Spleen (tissue), 7 donors: ENCODE measurements around the gene CLCN6.

Source experiments
- CTCF ChIP-seq, 11 experiments: fragments of 200-600 bp in 7 of 11; fragments of 450-650 bp in 4 of 11; sonication (generic) in 4 of 11; IDR thresholded peaks in 8 of 11; conservative IDR thresholded peaks in 3 of 11; 1 replicate in 7 of 11; 2 replicates in 4 of 11; pipeline versions ENCODE4 v1.4.0 to v1.8.0; 2016 to 2021; ENCODE audit warnings: antibody characterized with exemption in 11 of 11, inconsistent platforms in 4 of 11, mild to moderate bottlenecking in 1 of 11
- POLR2A ChIP-seq, 3 donors: fragments of 450-650 bp; IDR thresholded peaks; one replicate each; pipeline ENCODE4 v1.5.1; 2017; ENCODE audit warnings: antibody characterized with exemption in 3 of 3, mild to moderate bottlenecking in 1 of 3
- POLR2AphosphoS5 ChIP-seq, 3 donors: sonication (generic); formaldehyde crosslinking; IDR thresholded peaks; one replicate each; pipeline ENCODE4 v1.5.1; 2017; ENCODE audit warnings: antibody characterized with exemption in 3 of 3
- donor health status: DM: no; HTN: no; CAD: no; lungs with moderate emphysema.
- donor health status: DM: no; HTN: no; CAD: no.
- donor health status: DM: no; HTN: no; CAD: no.

DNA sequence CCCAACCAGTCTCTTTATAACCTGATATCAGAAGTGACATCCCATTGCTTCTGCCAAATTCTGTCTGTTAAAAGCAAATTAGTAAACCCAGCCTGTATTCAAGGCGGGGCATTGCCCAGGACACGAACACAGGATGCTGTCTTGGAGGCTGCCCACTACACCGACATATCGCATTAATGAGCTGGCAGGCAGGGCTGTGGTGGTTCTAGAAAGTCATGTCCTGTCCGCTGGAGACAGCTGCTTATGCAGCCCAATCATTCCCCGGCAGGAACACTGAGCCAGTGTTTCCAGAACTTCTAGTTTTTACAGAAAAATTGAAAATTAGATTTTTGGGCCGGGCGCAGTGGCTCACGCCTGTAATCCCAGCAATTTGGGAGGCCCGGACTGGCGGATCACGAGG lies 24.7 kb upstream of the CLCN6 start:
- TF ChIP-seq CTCF (IDR thresholded peaks at IDR 0.05 in 8 of 11, conservative IDR thresholded peaks at IDR 0.05 in 3 of 11) (no peak), POLR2AphosphoS5 (IDR thresholded peaks at IDR 0.05) (no peak), POLR2A (IDR thresholded peaks at IDR 0.05) (no peak)
